AG09319 (cell line): ENCODE data around the gene NRARP.

Experiments used
- DNase-seq: peaks from one replicate; pipeline ENCODE4 v3.0.0-alpha.2; 2010; ENCODE audit warnings: low read depth; ENCODE audit errors: extremely low read depth
- CTCF ChIP-seq: IDR thresholded peaks from 2 replicates; pipeline ENCODE4 v1.5.1; 2011; ENCODE audit warnings: low read depth, mild to moderate bottlenecking, inconsistent platforms, low read length, moderate library complexity

The NRARP gene

GRCh38 chr9:137296670-137297664 is 5.1 kb downstream of the NRARP start:
- TF ChIP-seq CTCF, result no peak
- DNase-seq, result no peak

DNA sequence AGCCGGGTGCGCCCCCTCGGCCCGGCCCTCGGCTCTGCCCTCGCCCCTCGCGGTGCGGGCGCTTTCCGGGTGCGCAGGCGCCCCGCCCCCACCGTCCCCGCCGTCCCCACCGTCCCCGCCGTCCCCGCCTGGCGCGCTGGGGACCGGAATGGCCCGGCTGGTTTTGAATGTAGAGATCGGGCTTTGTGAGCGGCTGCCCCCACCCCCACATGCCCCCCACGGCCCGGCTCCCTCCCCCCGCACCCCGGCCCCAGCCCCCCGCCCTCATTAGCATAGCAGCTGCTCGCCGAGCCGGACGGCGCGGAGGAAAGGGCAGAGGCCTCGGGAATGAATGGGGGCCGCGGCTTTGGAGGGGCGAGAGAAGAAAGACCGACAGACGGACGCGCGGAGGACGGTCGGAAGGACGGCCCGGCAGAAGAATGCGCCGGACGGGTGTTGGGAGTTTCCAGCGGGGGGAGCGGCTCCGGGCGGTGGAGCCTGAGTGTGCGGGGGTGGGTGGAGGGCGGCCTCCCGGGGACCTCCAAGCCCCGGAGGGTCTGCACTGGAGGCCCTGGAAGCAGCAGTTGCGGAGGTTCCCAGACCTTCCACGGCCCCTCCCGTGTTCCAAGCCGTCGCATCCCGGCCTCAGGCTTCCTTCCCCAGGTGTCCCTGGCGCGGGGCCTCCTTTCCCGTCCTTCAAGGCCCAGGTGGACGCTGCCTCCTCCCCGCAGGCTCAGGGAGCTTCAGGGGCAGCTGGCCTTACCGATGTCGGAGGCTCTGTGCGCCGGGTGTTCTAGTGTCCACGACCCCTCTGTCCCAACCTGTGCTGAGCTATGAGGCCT is 6.0 kb downstream of the NRARP start:
- no peak for TF ChIP-seq CTCF
- no peak for DNase-seq

GRCh38 chr9:137295238-137295811 is 6.7 kb downstream of the NRARP start:
- no peak for DNase-seq

DNA sequence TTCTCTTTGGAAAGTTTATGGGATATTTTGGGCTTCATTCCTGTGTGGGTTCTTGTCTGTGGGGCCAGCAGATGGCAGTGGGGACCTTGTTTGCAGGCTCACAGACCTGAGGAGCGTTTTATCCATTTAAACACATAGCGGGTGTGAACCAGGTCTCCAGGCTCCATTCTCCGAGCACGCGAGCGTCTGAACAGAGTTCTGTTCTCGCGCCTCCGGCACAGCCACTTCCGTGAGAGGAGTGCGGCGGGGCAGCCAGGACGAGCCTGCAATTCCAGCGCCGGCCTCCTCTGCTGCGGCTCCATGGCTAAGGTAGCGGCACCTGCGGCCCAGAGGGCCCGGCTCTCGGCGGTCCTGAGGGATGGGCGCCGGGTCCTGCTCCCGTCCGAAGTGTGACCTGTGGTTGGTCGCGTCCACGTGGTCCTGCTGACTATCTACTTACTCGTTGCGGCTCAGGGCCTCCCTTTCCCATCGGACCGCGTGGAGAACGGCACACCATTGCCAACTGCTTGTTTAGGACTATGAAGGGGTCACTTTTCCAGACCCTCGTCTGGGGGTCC is 7.3 kb downstream of the NRARP start:
- DNase-seq, result no peak

More at GRCh38 chr9:137295238-137295811, 6.7 kb downstream of the NRARP start:
- TF ChIP-seq CTCF, result peak; percentile 28

GRCh38 chr9:137294091-137294680 is 7.9 kb downstream of the NRARP start:
- DNase-seq, result no peak
- TF ChIP-seq CTCF, result no peak

More for the DNA sequence above, 7.3 kb downstream of the NRARP start:
- TF ChIP-seq CTCF, result peak; percentile 12

- no peak for DNase-seq
- no peak for TF ChIP-seq CTCF
Measured at GRCh38 chr9:137293482-137294090, 8.5 kb downstream of the NRARP start.
